LNCaP clone FGC (cell line): ENCODE results near the gene CSGALNACT2.

Experiments
- DNase-seq: peaks from one replicate; pipeline ENCODE4 v3.0.0-alpha.2; 2011; ENCODE audit warnings: low read depth
- H3K4me3 ChIP-seq: 2 replicates; pipeline ENCODE4 v1.5.1; 2011; ENCODE audit warnings: mild to moderate bottlenecking, low read depth, low read length, control low read depth
- TF ChIP-seq, protein P1 (sequence below): IDR thresholded peaks from 2 replicates; pipeline ENCODE4 v1.5.1; 2012; ENCODE audit warnings: mild to moderate bottlenecking; ENCODE audit not compliant: control insufficient read depth, insufficient read depth; ENCODE audit errors: extremely low read depth

Gene CSGALNACT2

DNA sequence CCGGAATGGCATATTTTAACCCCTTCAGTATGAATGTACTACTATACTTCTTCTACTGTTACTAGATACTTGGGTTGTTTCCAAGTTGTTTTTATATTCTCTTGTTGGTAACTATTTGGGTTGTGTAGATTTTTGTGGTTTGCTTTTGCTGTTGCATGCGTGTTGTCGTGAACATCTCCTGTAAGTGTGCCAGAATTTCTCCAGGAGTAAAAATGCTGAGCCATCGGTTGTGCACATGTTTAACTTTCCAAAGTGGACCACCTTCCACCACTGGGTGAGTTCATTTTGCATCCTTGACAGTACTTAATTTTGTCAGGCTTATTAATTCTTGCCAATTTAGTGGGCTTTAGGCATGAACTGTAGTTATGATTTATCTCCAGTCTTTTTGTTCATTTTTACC lies 47.9 kb downstream of the CSGALNACT2 start:
- TF ChIP-seq, protein P1, sequence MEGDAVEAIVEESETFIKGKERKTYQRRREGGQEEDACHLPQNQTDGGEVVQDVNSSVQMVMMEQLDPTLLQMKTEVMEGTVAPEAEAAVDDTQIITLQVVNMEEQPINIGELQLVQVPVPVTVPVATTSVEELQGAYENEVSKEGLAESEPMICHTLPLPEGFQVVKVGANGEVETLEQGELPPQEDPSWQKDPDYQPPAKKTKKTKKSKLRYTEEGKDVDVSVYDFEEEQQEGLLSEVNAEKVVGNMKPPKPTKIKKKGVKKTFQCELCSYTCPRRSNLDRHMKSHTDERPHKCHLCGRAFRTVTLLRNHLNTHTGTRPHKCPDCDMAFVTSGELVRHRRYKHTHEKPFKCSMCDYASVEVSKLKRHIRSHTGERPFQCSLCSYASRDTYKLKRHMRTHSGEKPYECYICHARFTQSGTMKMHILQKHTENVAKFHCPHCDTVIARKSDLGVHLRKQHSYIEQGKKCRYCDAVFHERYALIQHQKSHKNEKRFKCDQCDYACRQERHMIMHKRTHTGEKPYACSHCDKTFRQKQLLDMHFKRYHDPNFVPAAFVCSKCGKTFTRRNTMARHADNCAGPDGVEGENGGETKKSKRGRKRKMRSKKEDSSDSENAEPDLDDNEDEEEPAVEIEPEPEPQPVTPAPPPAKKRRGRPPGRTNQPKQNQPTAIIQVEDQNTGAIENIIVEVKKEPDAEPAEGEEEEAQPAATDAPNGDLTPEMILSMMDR, result no peak
- no peak for DNase-seq

DNA sequence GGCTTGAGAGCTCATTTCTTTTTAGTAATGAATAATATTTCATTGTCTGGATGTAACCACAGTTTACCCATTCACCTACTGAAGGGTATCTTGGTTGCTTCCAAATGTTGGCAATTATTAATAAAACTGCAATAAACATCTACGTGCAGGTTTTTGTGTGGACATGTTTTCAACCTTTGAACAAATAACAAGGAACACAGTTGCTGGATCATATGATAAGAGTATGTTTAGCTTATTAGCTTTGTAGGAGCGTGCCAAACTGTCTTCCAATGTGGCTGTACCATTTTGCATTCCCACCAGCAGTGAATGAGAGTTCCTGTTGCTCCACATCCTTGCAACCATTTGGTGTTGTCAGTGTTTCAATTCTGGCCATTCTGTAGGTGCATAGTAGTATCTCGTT lies 49.0 kb downstream of the CSGALNACT2 start:
- TF ChIP-seq, protein P1, result no peak
- no peak overlapping the region for H3K4me3 ChIP-seq
- DNase-seq, result peak; percentile 93

More for the DNA sequence above, 47.9 kb downstream of the CSGALNACT2 start:
- H3K4me3 ChIP-seq, result no peak overlapping the region

DNA sequence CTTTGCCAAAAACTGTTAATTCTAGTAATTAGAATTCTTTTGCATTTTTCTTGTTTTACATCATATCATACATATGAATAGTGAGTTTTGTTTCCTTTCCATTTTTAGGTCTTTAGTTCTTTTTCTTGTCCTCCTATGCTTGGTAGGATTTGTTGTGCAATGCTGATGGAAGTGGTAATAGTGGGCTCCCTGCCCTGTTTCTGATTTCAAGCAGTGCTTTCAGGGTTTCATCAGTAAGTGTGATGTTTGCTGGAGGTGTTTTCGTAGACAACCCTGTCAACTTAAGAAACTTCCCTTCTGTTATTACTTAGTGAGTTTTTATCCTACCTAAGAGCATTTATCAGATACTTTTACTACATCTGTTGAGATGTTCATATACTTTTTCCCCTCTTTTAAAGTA lies 50.5 kb downstream of the CSGALNACT2 start:
- no peak overlapping the region for H3K4me3 ChIP-seq
- TF ChIP-seq, protein P1, result no peak
- DNase-seq, result no peak

DNA sequence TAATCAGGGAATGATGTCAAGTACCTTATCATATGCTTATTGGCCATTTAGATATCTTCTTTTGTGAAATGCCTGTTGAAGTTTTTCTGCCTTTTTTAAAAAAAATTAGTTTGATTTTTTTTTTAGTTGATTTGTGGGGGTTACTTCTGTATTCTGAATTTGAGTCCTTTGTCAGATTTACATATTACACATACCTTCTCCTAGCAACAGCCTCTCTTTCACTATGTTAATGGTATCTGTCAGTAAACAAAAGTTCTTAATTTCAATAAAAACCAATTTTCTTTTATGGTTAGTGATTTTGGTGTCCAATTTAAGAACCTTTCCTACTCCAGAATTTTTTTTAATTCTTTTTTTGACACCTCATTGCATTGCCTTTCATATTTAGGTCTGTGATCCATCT lies 52.0 kb downstream of the CSGALNACT2 start:
- no peak overlapping the region for H3K4me3 ChIP-seq
- no peak for DNase-seq
- TF ChIP-seq, protein P1, result no peak

DNA sequence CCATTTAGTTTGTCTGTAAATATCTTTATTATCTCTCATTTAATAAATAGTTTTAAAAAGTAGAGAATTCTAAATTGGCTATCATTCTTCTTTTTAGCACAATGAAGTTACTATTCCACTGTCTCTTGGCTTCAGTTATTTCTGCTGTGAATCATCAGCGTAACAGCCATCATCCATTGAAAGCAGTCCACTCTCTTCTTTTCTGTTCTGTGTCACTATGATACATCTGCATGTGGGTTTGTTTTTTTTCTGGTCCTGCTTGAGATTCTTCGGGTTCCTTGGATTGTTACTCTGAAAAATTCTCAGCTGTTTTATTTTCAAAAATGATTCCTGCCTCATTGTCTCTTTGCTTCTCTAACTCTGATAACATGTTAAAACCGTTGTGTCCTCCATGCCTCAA lies 52.5 kb downstream of the CSGALNACT2 start:
- TF ChIP-seq, protein P1, result no peak
- DNase-seq, result no peak
- no peak overlapping the region for H3K4me3 ChIP-seq

DNA sequence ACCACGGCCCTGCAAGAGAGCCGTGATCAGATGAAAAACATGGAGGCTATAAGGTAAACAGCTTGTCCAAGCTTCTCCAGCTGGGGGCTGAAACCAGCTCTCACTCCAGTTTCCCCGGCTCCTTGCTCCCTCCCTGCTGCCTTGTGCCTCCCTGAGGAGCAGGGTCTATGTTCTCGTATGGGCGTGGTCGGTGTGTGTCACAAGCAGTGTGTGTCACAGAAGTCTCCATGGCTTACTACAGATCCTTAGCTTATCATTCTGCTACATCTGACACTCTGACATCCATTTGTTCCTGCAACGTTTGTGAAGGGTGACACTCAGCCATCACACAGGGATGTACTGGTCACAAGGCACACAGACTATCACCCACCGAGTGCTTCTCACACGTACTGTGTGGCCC lies 54.6 kb downstream of the CSGALNACT2 start:
- no peak for DNase-seq
- H3K4me3 ChIP-seq, result no peak overlapping the region
- TF ChIP-seq, protein P1, result no peak

DNA sequence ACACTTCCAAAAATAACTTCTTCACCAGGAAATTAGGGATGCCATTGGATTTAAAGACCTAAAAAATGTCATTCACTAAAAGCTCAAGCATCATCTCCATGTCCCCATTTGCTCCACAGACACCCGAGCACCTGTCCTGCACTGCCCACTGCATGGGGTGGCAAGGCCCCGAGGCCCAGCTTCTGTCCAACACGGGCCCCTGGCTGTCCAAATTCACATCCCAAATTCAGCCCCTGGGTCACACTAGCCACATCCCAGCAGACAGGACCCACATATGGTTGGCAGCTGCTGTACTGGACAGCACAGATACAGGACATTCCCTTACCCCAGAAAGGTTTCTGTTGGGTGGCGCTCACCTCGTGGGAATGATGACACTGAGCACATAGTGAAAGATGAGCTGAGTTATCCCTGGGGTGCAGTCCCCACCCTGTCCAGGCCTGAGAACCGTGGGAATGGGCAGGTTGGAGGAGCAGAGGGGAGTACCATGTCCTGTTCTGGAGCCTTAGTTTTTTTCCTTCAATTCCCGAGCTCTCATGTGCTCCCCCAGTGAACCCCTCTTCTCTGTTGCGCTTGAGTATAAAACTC lies 55.3 kb downstream of the CSGALNACT2 start:
- TF ChIP-seq, protein P1, result no peak
- no peak for DNase-seq
- H3K4me3 ChIP-seq, result no peak overlapping the region
